Measurements from ENCODE around the gene LIPE.
A peak's percentile ranks its signal among the peaks of the same experiment; 100 is the strongest.

The LIPE gene

GRCh38 chr19:42433503-42434260 is 6.5 kb upstream of the LIPE start:
- H3K4me1 Mint-ChIP-seq (ENCODE audit: low read depth in 2 of 2) = peaks cover 6 to 7% of the 10 kb centered on the region in 2 donors
- ATAC-seq (replicated peaks) = peak; percentile 55
- H3K4me3 Mint-ChIP-seq = no peak overlapping the region
- H3K27ac Mint-ChIP-seq = no peak overlapping the region
- DNase-seq = peak; percentile 56 to 65 (median 62)
- no peaks in the 10 kb centered on the region for H3K9me3 Mint-ChIP-seq
- H3K27me3 Mint-ChIP-seq = no peaks in the 10 kb centered on the region
- peaks cover 3% of the 10 kb centered on the region for H3K36me3 Mint-ChIP-seq (ENCODE audit: insufficient read depth)

- Mint-ChIP-seq H3K36me3 (ENCODE audit: insufficient read depth) (no peaks in the 10 kb centered on the region), H3K4me1 (ENCODE audit: low read depth in 2 of 2) (peaks cover 0 to 2% of the 10 kb centered on the region in 2 donors), H3K4me3 (no peak overlapping the region), H3K27ac (no peak overlapping the region), H3K9me3 (no peaks in the 10 kb centered on the region), H3K27me3 (no peaks in the 10 kb centered on the region)
- no peak for DNase-seq
- no peak for ATAC-seq (replicated peaks)
Measured at GRCh38 chr19:42431486-42431885, 4.3 kb upstream of the LIPE start.

- Mint-ChIP-seq H3K36me3 (ENCODE audit: insufficient read depth) (peaks cover 1% of the 10 kb centered on the region), H3K4me1 (ENCODE audit: low read depth in 2 of 2) (peaks cover under 1 to 11% of the 10 kb centered on the region in 2 donors), H3K27ac (peak overlapping the region in 1 of 2 donors; percentile 54), H3K9me3 (no peaks in the 10 kb centered on the region), H3K27me3 (no peaks in the 10 kb centered on the region), H3K4me3 (no peak overlapping the region)
- DNase-seq (no peak), ATAC-seq (replicated peaks) (no peak)
Measured at GRCh38 chr19:42428676-42429075, 1.5 kb upstream of the LIPE start.

- Mint-ChIP-seq H3K9me3 (no peaks in the 10 kb centered on the region), H3K4me3 (no peak overlapping the region), H3K36me3 (ENCODE audit: insufficient read depth) (peaks cover 11% of the 10 kb centered on the region), H3K27me3 (no peaks in the 10 kb centered on the region), H3K27ac (no peak overlapping the region), H3K4me1 (ENCODE audit: low read depth in 2 of 2) (peaks cover 21 to 27% of the 10 kb centered on the region in 2 donors)
- DNase-seq = no peak
- ATAC-seq (replicated peaks) = no peak
Measured at GRCh38 chr19:42426643-42427042, 545 bp downstream of the LIPE start.

GRCh38 chr19:42424712-42425131 is 2.5 kb downstream of the LIPE start:
- Mint-ChIP-seq H3K9me3 (no peaks in the 10 kb centered on the region), H3K36me3 (ENCODE audit: insufficient read depth) (peaks cover 11% of the 10 kb centered on the region), H3K27me3 (no peaks in the 10 kb centered on the region), H3K4me3 (peak overlapping the region; percentile 95 to 99), H3K27ac (no peak overlapping the region), H3K4me1 (ENCODE audit: low read depth in 2 of 2) (peaks cover 36 to 42% of the 10 kb centered on the region in 2 donors)
- ATAC-seq (replicated peaks) (no peak), DNase-seq (no peak)

- H3K4me1 Mint-ChIP-seq (ENCODE audit: low read depth in 2 of 2) = peaks cover 38 to 42% of the 10 kb centered on the region in 2 donors
- H3K4me3 Mint-ChIP-seq = peak overlapping the region; percentile 95 to 99
- ATAC-seq (replicated peaks) (no peak), DNase-seq (no peak)
- H3K27ac Mint-ChIP-seq = peak overlapping the region; percentile 31 to 92
- H3K9me3 Mint-ChIP-seq = no peaks in the 10 kb centered on the region
- H3K36me3 Mint-ChIP-seq (ENCODE audit: insufficient read depth) = peaks cover 11% of the 10 kb centered on the region
- no peaks in the 10 kb centered on the region for H3K27me3 Mint-ChIP-seq
Measured at GRCh38 chr19:42424345-42424707, 2.9 kb downstream of the LIPE start.

- H3K36me3 Mint-ChIP-seq (ENCODE audit: insufficient read depth) = peaks cover 11% of the 10 kb centered on the region
- peak overlapping the region; percentile 95 to 99 for H3K4me3 Mint-ChIP-seq
- ATAC-seq (replicated peaks) (peak; percentile 86), DNase-seq (peak; percentile 89 to 91 (median 90))
- no peaks in the 10 kb centered on the region for H3K27me3 Mint-ChIP-seq
- peak overlapping the region; percentile 92 to 93 for H3K27ac Mint-ChIP-seq
- H3K9me3 Mint-ChIP-seq = no peaks in the 10 kb centered on the region
- peaks cover 38 to 42% of the 10 kb centered on the region in 2 donors for H3K4me1 Mint-ChIP-seq (ENCODE audit: low read depth in 2 of 2)
Measured at GRCh38 chr19:42423462-42424344, 3.5 kb downstream of the LIPE start.

GRCh38 chr19:42422901-42423461 is 4.2 kb downstream of the LIPE start:
- Mint-ChIP-seq H3K9me3 (no peaks in the 10 kb centered on the region), H3K4me1 (ENCODE audit: low read depth in 2 of 2) (peaks cover 38 to 42% of the 10 kb centered on the region in 2 donors), H3K27me3 (no peaks in the 10 kb centered on the region), H3K4me3 (peak overlapping the region; percentile 95 to 99), H3K27ac (peak overlapping the region; percentile 92 to 93), H3K36me3 (ENCODE audit: insufficient read depth) (peaks cover 11% of the 10 kb centered on the region)
- DNase-seq (peak; percentile 60 to 66 (median 63)), ATAC-seq (replicated peaks) (peak; percentile 63)

- DNase-seq (no peak), ATAC-seq (replicated peaks) (no peak)
- peaks cover 38 to 42% of the 10 kb centered on the region in 2 donors for H3K4me1 Mint-ChIP-seq (ENCODE audit: low read depth in 2 of 2)
- H3K36me3 Mint-ChIP-seq (ENCODE audit: insufficient read depth) = peaks cover 11% of the 10 kb centered on the region
- no peaks in the 10 kb centered on the region for H3K27me3 Mint-ChIP-seq
- H3K27ac Mint-ChIP-seq = peak overlapping the region; percentile 92 to 93
- no peaks in the 10 kb centered on the region for H3K9me3 Mint-ChIP-seq
- H3K4me3 Mint-ChIP-seq = peak overlapping the region; percentile 95 to 99
Measured at GRCh38 chr19:42422092-42422900, 4.9 kb downstream of the LIPE start.

GRCh38 chr19:42421591-42422031 is 5.6 kb downstream of the LIPE start:
- Mint-ChIP-seq H3K4me1 (ENCODE audit: low read depth in 2 of 2) (peaks cover 38 to 42% of the 10 kb centered on the region in 2 donors), H3K36me3 (ENCODE audit: insufficient read depth) (peaks cover 11% of the 10 kb centered on the region), H3K27me3 (no peaks in the 10 kb centered on the region), H3K9me3 (no peaks in the 10 kb centered on the region), H3K4me3 (peak overlapping the region; percentile 95 to 99), H3K27ac (no peak overlapping the region)
- no peak for ATAC-seq (replicated peaks)
- DNase-seq = no peak

GRCh38 chr19:42421101-42421500 is 6.1 kb downstream of the LIPE start:
- Mint-ChIP-seq H3K9me3 (no peaks in the 10 kb centered on the region), H3K36me3 (ENCODE audit: insufficient read depth) (peaks cover 11% of the 10 kb centered on the region), H3K4me3 (peak overlapping the region in 1 of 2 donors; percentile 33), H3K4me1 (ENCODE audit: low read depth in 2 of 2) (peaks cover 38 to 42% of the 10 kb centered on the region in 2 donors), H3K27me3 (no peaks in the 10 kb centered on the region), H3K27ac (no peak overlapping the region)
- ATAC-seq (replicated peaks) (no peak), DNase-seq (no peak)

GRCh38 chr19:42420055-42420544 is 7.1 kb downstream of the LIPE start:
- Mint-ChIP-seq H3K9me3 (no peaks in the 10 kb centered on the region), H3K27me3 (no peaks in the 10 kb centered on the region), H3K4me3 (no peak overlapping the region), H3K36me3 (ENCODE audit: insufficient read depth) (peaks cover 15% of the 10 kb centered on the region), H3K4me1 (ENCODE audit: low read depth in 2 of 2) (peaks cover 38 to 42% of the 10 kb centered on the region in 2 donors), H3K27ac (peak overlapping the region in 1 of 2 donors; percentile 18)
- DNase-seq = peak; percentile 72 to 73 (median 73)
- ATAC-seq (replicated peaks) = peak; percentile 39
